Esophagus squamous epithelium (tissue), 4 donors: ENCODE measurements around the gene ARHGAP42.

Experiments used
- POLR2A ChIP-seq, 4 donors: fragments of 450-650 bp; IDR thresholded peaks; one replicate each; pipeline ENCODE4 v1.6.1; 2017; ENCODE audit warnings: antibody characterized with exemption in 4 of 4, mild to moderate bottlenecking in 4 of 4, moderate library complexity in 3 of 4
- TF ChIP-seq, protein P1 (sequence below), 6 experiments: fragments of 450-650 bp in 4 of 6; fragments of 200-600 bp in 2 of 6; sonication (generic) in 2 of 6; IDR thresholded peaks; one replicate each; pipeline ENCODE4 v1.5.1; 2016 to 2019; ENCODE audit warnings: antibody characterized with exemption in 6 of 6, mild to moderate bottlenecking in 4 of 6, moderate library complexity in 4 of 6

DNA sequence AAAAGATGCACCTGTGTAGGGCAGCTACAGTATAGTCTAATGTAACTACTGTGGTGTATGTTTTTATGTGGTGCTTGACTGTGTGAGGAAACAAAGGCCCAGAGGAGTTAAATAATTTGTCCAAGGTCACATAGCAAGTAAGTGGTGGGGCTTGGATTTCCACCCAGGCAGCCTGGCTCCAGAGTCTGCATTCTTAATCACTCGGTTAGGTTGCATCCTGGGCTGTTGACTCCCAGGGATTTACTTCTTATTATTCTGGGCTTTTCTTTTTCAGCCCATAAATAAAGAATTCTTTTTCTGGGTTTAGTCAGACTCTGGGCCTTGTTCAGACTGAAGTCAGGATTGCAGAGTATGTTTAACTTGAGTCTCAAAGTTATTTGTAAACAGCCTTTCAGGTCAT is 82.1 kb downstream of the ARHGAP42 start:
- TF ChIP-seq, protein P1, sequence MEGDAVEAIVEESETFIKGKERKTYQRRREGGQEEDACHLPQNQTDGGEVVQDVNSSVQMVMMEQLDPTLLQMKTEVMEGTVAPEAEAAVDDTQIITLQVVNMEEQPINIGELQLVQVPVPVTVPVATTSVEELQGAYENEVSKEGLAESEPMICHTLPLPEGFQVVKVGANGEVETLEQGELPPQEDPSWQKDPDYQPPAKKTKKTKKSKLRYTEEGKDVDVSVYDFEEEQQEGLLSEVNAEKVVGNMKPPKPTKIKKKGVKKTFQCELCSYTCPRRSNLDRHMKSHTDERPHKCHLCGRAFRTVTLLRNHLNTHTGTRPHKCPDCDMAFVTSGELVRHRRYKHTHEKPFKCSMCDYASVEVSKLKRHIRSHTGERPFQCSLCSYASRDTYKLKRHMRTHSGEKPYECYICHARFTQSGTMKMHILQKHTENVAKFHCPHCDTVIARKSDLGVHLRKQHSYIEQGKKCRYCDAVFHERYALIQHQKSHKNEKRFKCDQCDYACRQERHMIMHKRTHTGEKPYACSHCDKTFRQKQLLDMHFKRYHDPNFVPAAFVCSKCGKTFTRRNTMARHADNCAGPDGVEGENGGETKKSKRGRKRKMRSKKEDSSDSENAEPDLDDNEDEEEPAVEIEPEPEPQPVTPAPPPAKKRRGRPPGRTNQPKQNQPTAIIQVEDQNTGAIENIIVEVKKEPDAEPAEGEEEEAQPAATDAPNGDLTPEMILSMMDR (IDR thresholded peaks at IDR 0.05): no peak
- no peak for TF ChIP-seq POLR2A (IDR thresholded peaks at IDR 0.05)
